HepG2 (cell line): ENCODE results near the gene PCYOX1L. TPM values are rescaled to one million over a fixed set of nuclear protein-coding genes. Genes with fewer than 3 reads are reported as not detected.
A peak's percentile ranks its signal among the peaks of the same experiment; 100 is the strongest.

Source experiments
- CCDC6 ChIP-seq: sonication (generic); formaldehyde crosslinking; IDR thresholded peaks from 2 replicates; pipeline ENCODE4 v1.8.1; 2022; ENCODE audit warnings: mild to moderate bottlenecking, missing genetic modification reagents, moderate library complexity
- DMAP1 ChIP-seq: IDR thresholded peaks from 2 replicates; pipeline ENCODE4 v1.6.1; 2016
- GABPB1 ChIP-seq: IDR thresholded peaks from 2 replicates; pipeline ENCODE4 v1.6.1; 2016; ENCODE audit warnings: mild to moderate bottlenecking, missing genetic modification reagents, moderate library complexity, missing compliant biosample characterization
- HES4 ChIP-seq: sonication (generic); formaldehyde crosslinking; IDR thresholded peaks from 2 replicates; pipeline ENCODE4 v1.9.0; 2021; ENCODE audit warnings: mild to moderate bottlenecking, missing genetic modification reagents, borderline replicate concordance
- NCOA2 ChIP-seq: sonication (generic); formaldehyde crosslinking; IDR thresholded peaks from 2 replicates; pipeline ENCODE4 v1.8.0; 2022; ENCODE audit warnings: inconsistent platforms
- PHF5A ChIP-seq: IDR thresholded peaks from one replicate; pipeline ENCODE4 v1.6.1; 2018; ENCODE audit warnings: low read depth, missing genetic modification reagents; ENCODE audit not compliant: unreplicated experiment
- RBM22 ChIP-seq: fragments of 200-400 bp; formaldehyde crosslinking; optimal IDR thresholded peaks from 2 replicates; pipeline ENCODE3; 2017; ENCODE audit warnings: mild to moderate bottlenecking, low read length, moderate library complexity
- SP2 ChIP-seq: sonication (generic); formaldehyde crosslinking; IDR thresholded peaks from 2 replicates; pipeline ENCODE4 v1.5.1; 2020; ENCODE audit warnings: mild to moderate bottlenecking, missing genetic modification reagents
- TCF12 ChIP-seq, 2 experiments: fragments of 450-650 bp in 1 of 2; sonication (generic) in 1 of 2; formaldehyde crosslinking in 1 of 2; IDR thresholded peaks; 2 replicates each; pipeline versions ENCODE4 v1.6.1 to v1.8.0; 2017 to 2022; ENCODE audit warnings: antibody characterized with exemption in 1 of 2, mild to moderate bottlenecking in 1 of 2, missing genetic modification reagents in 1 of 2, moderate library complexity in 1 of 2
- ZFY ChIP-seq: sonication (generic); formaldehyde crosslinking; IDR thresholded peaks from 2 replicates; pipeline ENCODE4 v1.4.0; 2020; ENCODE audit warnings: missing genetic modification reagents
- ZNF160 ChIP-seq: sonication (generic); formaldehyde crosslinking; IDR thresholded peaks from 2 replicates; pipeline ENCODE4 v1.8.0; 2022; ENCODE audit warnings: mild to moderate bottlenecking, inconsistent platforms, missing genetic modification reagents
- ZNF263 ChIP-seq: sonication (generic); formaldehyde crosslinking; IDR thresholded peaks from 2 replicates; pipeline ENCODE4 v1.4.0; 2020; ENCODE audit warnings: missing genetic modification reagents
- ZNF780A ChIP-seq: sonication (generic); formaldehyde crosslinking; IDR thresholded peaks from 2 replicates; pipeline ENCODE4 v1.8.0; 2022; ENCODE audit warnings: mild to moderate bottlenecking, missing genetic modification reagents, moderate library complexity
- ZNF883 ChIP-seq: sonication (generic); formaldehyde crosslinking; IDR thresholded peaks from 2 replicates; pipeline ENCODE4 v1.5.1; 2020; ENCODE audit warnings: mild to moderate bottlenecking, missing genetic modification reagents; ENCODE audit errors: not compliant biosample characterization
- polyA plus RNA-seq, 8 experiments: library from polyadenylated mRNA; depleted of rRNA in 3 of 8; stranded (reverse) in 7 of 8; unstranded in 1 of 8; fragments of >200 nt; fragmentation: Illumina TruSeq in 4 of 8; extraction: Trizol in 4 of 8; gene quantifications; 2 replicates each; pipeline versions ENCODE4 v1.2.1 to v1.2.3, GENCODE V29; 2011 to 2016; ENCODE audit warnings: low read depth in 4 of 8, missing spikeins in 1 of 8, mixed read lengths in 1 of 8; ENCODE audit not compliant: insufficient read depth in 1 of 8
- total RNA-seq, 5 experiments: library from RNA; depleted of rRNA; stranded (reverse); fragments of >200 nt; fragmentation: Illumina TruSeq; extraction: Trizol; gene quantifications; 2 replicates each; pipeline ENCODE4 v1.2.3, GENCODE V29; 2016; ENCODE audit warnings: low read depth in 1 of 5
- TF ChIP-seq, protein P1 (sequence below): sonication (generic); formaldehyde crosslinking; IDR thresholded peaks from 2 replicates; pipeline ENCODE4 v1.9.0; 2021; ENCODE audit warnings: missing genetic modification reagents, mild to moderate bottlenecking, borderline replicate concordance
- TF ChIP-seq, protein P2 (sequence below): sonication (generic); formaldehyde crosslinking; IDR thresholded peaks from 2 replicates; pipeline ENCODE4 v1.4.0; 2020; ENCODE audit warnings: mild to moderate bottlenecking, missing genetic modification reagents
- TF ChIP-seq, protein P3 (sequence below): sonication (generic); formaldehyde crosslinking; IDR thresholded peaks from 2 replicates; pipeline ENCODE4 v1.9.0; 2021; ENCODE audit warnings: missing genetic modification reagents, borderline replicate concordance
- TF ChIP-seq, protein P4 (sequence below): IDR thresholded peaks from 2 replicates; pipeline ENCODE4 v1.6.1; 2016; ENCODE audit warnings: missing compliant biosample characterization, missing genetic modification reagents, borderline replicate concordance

The PCYOX1L gene
- total and polyA plus RNA-seq, 2 of the 13 experiments (the other 11 are each of a cell fraction or from before 2014, with no cell fraction given): 1.00 to 3.7 TPM

DNA sequence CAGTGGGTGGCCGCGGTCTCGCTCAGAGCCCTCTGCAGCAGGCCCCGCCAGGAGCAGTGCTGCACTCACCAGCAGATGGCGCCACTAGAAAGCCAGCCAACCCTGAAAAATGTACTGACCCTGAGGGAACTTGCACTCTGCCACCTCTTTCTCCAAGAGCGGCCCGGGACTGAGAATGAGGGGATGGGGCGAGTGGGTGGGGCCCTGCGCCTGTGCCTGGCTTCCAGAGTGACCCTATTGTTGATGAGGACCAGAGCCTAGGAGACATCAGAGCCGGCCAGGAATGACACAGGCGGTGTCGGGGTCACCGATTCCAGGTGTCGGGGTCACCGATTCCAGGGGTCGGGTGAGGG is 24.1 kb downstream of the PCYOX1L start (continued):
- TF ChIP-seq, protein P1, sequence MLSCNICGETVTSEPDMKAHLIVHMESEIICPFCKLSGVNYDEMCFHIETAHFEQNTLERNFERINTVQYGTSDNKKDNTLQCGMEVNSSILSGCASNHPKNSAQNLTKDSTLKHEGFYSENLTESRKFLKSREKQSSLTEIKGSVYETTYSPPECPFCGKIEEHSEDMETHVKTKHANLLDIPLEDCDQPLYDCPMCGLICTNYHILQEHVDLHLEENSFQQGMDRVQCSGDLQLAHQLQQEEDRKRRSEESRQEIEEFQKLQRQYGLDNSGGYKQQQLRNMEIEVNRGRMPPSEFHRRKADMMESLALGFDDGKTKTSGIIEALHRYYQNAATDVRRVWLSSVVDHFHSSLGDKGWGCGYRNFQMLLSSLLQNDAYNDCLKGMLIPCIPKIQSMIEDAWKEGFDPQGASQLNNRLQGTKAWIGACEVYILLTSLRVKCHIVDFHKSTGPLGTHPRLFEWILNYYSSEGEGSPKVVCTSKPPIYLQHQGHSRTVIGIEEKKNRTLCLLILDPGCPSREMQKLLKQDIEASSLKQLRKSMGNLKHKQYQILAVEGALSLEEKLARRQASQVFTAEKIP: no peak
- TF ChIP-seq, protein P2, sequence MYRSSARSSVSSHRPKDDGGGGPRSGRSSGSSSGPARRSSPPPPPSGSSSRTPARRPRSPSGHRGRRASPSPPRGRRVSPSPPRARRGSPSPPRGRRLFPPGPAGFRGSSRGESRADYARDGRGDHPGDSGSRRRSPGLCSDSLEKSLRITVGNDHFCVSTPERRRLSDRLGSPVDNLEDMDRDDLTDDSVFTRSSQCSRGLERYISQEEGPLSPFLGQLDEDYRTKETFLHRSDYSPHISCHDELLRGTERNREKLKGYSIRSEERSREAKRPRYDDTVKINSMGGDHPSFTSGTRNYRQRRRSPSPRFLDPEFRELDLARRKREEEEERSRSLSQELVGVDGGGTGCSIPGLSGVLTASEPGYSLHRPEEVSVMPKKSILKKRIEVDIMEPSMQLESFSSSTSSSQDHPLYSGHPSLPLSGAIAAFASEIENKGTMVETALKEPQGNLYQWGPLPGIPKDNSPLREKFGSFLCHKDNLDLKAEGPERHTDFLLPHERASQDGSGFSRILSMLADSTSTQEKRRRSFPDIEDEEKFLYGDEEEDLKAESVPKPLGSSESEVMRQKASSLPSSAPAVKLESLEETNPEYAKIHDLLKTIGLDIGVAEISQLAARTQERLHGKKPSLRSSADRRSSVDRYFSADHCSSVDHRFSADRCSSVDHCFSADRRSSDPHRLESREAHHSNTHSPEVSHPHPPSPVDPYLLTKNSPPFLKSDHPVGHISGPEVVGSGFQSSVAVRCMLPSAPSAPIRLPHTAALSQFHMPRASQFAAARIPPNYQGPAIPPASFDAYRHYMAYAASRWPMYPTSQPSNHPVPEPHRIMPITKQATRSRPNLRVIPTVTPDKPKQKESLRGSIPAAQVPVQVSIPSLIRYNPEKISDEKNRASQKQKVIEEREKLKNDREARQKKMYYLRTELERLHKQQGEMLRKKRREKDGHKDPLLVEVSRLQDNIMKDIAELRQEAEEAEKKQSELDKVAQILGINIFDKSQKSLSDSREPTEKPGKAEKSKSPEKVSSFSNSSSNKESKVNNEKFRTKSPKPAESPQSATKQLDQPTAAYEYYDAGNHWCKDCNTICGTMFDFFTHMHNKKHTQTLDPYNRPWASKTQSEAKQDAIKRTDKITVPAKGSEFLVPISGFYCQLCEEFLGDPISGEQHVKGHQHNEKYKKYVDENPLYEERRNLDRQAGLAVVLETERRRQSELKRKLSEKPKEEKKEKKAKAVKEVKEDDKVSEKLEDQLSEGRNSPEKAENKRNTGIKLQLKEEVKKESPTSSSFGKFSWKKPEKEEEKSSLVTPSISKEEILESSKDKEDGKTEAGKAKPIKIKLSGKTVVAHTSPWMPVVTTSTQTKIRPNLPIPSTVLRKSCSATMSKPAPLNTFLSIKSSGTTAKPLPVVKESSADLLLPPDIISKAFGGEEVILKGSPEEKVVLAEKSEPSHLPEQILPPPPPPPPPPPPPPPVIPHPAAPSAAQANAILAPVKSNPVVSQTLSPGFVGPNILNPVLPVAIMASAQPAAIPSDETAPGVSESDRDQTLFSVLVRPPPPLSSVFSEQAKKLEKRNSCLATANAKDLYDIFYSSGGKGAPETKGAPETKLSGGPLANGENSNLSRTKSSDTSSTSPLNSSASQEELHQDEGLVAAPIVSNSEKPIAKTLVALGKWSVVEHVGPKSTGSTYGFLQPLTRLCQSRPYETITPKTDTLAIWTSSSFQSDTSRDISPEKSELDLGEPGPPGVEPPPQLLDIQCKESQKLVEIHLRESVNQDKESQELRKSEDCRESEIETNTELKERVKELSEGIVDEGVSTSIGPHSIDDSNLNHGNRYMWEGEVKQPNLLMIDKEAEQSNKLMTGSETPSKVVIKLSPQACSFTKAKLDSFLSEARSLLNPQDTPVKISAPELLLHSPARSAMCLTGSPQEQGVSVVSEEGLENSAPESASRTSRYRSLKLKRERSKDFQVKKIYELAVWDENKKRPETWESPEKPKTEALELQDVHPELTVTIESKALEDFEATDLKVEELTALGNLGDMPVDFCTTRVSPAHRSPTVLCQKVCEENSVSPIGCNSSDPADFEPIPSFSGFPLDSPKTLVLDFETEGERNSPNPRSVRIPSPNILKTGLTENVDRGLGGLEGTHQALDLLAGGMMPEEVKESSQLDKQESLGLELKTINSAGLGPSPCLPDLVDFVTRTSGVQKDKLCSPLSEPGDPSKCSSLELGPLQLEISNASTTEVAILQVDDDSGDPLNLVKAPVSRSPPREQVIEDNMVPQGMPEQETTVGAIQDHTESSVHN: no peak
- no peak for TF ChIP-seq SP2 (CRISPR knock-in tag)
- TF ChIP-seq GABPB1 (CRISPR knock-in tag): no peak; the same call in 1 of the 2 replicates
- no peak for TF ChIP-seq NCOA2 (CRISPR knock-in tag)
- TF ChIP-seq, protein P3, sequence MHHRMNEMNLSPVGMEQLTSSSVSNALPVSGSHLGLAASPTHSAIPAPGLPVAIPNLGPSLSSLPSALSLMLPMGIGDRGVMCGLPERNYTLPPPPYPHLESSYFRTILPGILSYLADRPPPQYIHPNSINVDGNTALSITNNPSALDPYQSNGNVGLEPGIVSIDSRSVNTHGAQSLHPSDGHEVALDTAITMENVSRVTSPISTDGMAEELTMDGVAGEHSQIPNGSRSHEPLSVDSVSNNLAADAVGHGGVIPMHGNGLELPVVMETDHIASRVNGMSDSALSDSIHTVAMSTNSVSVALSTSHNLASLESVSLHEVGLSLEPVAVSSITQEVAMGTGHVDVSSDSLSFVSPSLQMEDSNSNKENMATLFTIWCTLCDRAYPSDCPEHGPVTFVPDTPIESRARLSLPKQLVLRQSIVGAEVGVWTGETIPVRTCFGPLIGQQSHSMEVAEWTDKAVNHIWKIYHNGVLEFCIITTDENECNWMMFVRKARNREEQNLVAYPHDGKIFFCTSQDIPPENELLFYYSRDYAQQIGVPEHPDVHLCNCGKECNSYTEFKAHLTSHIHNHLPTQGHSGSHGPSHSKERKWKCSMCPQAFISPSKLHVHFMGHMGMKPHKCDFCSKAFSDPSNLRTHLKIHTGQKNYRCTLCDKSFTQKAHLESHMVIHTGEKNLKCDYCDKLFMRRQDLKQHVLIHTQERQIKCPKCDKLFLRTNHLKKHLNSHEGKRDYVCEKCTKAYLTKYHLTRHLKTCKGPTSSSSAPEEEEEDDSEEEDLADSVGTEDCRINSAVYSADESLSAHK (CRISPR knock-in tag): no peak
- TF ChIP-seq HES4 (CRISPR knock-in tag): no peak
- TF ChIP-seq PHF5A (CRISPR knock-in tag): peak; percentile 44
- TF ChIP-seq ZNF160 (CRISPR knock-in tag): no peak
- TF ChIP-seq, protein P4, sequence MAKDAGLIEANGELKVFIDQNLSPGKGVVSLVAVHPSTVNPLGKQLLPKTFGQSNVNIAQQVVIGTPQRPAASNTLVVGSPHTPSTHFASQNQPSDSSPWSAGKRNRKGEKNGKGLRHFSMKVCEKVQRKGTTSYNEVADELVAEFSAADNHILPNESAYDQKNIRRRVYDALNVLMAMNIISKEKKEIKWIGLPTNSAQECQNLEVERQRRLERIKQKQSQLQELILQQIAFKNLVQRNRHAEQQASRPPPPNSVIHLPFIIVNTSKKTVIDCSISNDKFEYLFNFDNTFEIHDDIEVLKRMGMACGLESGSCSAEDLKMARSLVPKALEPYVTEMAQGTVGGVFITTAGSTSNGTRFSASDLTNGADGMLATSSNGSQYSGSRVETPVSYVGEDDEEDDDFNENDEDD (CRISPR knock-in tag): no peak
- TF ChIP-seq ZNF780A (CRISPR knock-in tag): no peak
- no peak for TF ChIP-seq CCDC6
- TF ChIP-seq ZNF883 (CRISPR knock-in tag): no peak
- TF ChIP-seq RBM22: no peak
- no peak for TF ChIP-seq TCF12 (IDR thresholded peaks at IDR 0.05)
- no peak for TF ChIP-seq TCF12 (CRISPR knock-in tag; IDR thresholded peaks at IDR 0.05)
- TF ChIP-seq ZFY (CRISPR knock-in tag): peak; percentile 66
- no peak for TF ChIP-seq DMAP1 (CRISPR knock-in tag)
- TF ChIP-seq ZNF263: no peak
